Right lobe of liver (tissue), 6 donors: Measurements from ENCODE around the gene RBFOX2. TPM values are rescaled to one million over a fixed set of nuclear protein-coding genes. Genes with fewer than 3 reads are reported as not detected.
"Not testable (repeated sequence)": the region's sequence is repeated elsewhere in the genome, so short reads cannot be mapped to it uniquely, and the experiment has no call there.

ENCODE experiments used
- ATAC-seq, 4 donors: fragments of 200-7000 bp; cut with Tn5 transposase; one replicate each; pipeline ENCODE4 v1.9.1; 2020; ENCODE audit warnings: mild to moderate bottlenecking in 4 of 4, moderate library complexity in 4 of 4
- DNase-seq, 3 donors: peaks; one replicate each; pipeline ENCODE4 v3.0.0-alpha.2; 2020
- H3K27ac ChIP-seq, 3 donors: fragments of 200-600 bp; one replicate each; pipeline ENCODE4 v1.8.0; 2022
- H3K27me3 ChIP-seq, 2 donors: fragments of 200-600 bp; one replicate each; pipeline ENCODE4 v1.8.0; 2022
- H3K36me3 ChIP-seq, 4 donors: fragments of 200-600 bp; sonication (generic) in 1 of 4; one replicate each; pipeline versions ENCODE4 v1.5.1 to v1.8.0; 2017 to 2022; ENCODE audit warnings: control low read depth in 1 of 4
- H3K4me1 ChIP-seq, 4 donors: fragments of 200-600 bp; sonication (generic) in 1 of 4; one replicate each; pipeline versions ENCODE4 v1.5.1 to v1.8.0; 2017 to 2022; ENCODE audit warnings: control low read depth in 1 of 4
- H3K4me3 ChIP-seq, 3 donors: fragments of 200-600 bp; one replicate each; pipeline ENCODE4 v1.8.0; 2022
- H3K9me3 ChIP-seq, 4 donors: fragments of 200-600 bp; sonication (generic) in 1 of 4; one replicate each; pipeline versions ENCODE4 v1.5.1 to v1.8.0; 2017 to 2022; ENCODE audit warnings: control low read depth in 1 of 4
- POLR2A ChIP-seq: fragments of 450-650 bp; IDR thresholded peaks from one replicate; pipeline ENCODE4 v1.6.1; 2017; ENCODE audit warnings: antibody characterized with exemption, mild to moderate bottlenecking
- WGBS: methylation state at CpG from one replicate; pipeline ENCODE4 v1.1.6; 2018; ENCODE audit warnings: low coverage, low lambda C conversion rate; ENCODE audit not compliant: insufficient coverage; ENCODE audit errors: missing lambda C conversion rate; 5-methylcytosine and 5-hydroxymethylcytosine counted together
- intact Hi-C, 2 donors: fragments of 100-400 bp; cut with DNase I; formaldehyde crosslinking; loops; one replicate each; pipeline versions ENCODE4 v1.11.2 to v1.14.1; 2022
- total RNA-seq, 6 experiments: library from RNA; depleted of rRNA in 2 of 6; stranded (reverse); fragments of >200 nt in 2 of 6; fragmentation: NEBNext Ultra II Directional in 3 of 6; extraction: Animal tissue kit (Norgen Biotek cat#: 25700) in 3 of 6; gene quantifications; one replicate each; pipeline versions ENCODE4 v1.1.0 to v1.2.4, GENCODE V29; 2016 to 2023
- TF ChIP-seq, protein P1 (sequence below), 4 donors: fragments of 200-600 bp in 3 of 4; fragments of 450-650 bp in 1 of 4; IDR thresholded peaks; one replicate each; pipeline versions ENCODE4 v1.5.1 to v1.8.0; 2016 to 2022; ENCODE audit warnings: antibody characterized with exemption in 4 of 4, mild to moderate bottlenecking in 2 of 4
- donor health status: DM: no; HTN: yes; CAD: no.
- donor health status: DM: no; HTN: no; CAD: no.
- donor health status: DM: no; HTN: no; CAD: no.
- donor health status: DM: no; HTN: yes; CAD: no.
- donor health status: DM: no; HTN: yes; CAD: no.

RBFOX2 gene
- total RNA-seq, 6 experiments from 2014 or later, result 23.9 to 36.5 (median 29.5) TPM

DNA sequence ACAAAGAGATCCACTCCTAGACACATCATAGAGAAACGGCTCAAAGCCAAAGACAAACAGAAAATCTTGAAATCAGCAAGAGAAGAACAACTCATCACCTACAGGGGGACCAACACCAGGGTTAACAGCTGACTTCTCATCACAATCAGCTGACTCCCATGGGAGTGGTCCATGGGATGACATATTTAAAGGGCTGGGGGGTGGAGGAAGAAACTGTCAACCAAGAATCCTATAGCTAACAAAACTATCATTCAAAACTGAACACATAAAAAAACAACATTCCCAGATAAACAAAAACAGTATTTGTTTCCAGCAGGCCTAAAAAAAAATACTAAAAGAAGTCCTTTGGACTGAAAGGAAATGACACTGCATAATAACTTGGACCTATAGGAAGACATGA, 224.2 kb downstream of the RBFOX2 start:
- Histone ChIP-seq H3K9me3 (no peaks in the 10 kb centered on the region), H3K4me3 (no peak overlapping the region), H3K36me3 (peaks cover 0 to 15% (median 4%) of the 10 kb centered on the region in 4 donors), H3K27me3 (no peaks in the 10 kb centered on the region), H3K27ac (no peak overlapping the region), H3K4me1 (peaks cover 0 to 24% (median 11%) of the 10 kb centered on the region in 4 donors)
- DNase-seq, result no peak
- intact Hi-C loops, result no loop called here
- no peak for ATAC-seq
- no peak for TF ChIP-seq POLR2A
- TF ChIP-seq, protein P1, sequence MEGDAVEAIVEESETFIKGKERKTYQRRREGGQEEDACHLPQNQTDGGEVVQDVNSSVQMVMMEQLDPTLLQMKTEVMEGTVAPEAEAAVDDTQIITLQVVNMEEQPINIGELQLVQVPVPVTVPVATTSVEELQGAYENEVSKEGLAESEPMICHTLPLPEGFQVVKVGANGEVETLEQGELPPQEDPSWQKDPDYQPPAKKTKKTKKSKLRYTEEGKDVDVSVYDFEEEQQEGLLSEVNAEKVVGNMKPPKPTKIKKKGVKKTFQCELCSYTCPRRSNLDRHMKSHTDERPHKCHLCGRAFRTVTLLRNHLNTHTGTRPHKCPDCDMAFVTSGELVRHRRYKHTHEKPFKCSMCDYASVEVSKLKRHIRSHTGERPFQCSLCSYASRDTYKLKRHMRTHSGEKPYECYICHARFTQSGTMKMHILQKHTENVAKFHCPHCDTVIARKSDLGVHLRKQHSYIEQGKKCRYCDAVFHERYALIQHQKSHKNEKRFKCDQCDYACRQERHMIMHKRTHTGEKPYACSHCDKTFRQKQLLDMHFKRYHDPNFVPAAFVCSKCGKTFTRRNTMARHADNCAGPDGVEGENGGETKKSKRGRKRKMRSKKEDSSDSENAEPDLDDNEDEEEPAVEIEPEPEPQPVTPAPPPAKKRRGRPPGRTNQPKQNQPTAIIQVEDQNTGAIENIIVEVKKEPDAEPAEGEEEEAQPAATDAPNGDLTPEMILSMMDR (IDR thresholded peaks at IDR 0.05), result no peak
- no CpG with 5 or more reads among the region's 1 CpG for WGBS

DNA sequence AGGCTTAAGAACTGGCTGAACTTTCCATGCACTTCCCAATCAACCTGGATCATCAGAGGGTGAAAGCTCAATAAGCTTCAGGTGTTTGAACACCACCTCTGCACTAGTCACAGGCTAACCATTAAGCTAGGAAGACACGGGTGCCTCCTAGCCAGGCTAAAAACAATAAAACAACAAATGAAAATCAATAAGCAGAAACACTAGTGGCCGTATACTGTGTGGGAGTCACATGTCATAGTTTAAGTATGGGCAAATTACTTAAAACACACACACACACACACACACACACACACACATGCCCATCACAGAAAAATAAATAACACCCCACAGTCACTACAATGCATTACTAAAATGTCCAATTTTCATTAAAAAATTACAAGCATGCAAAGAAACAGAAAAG, 225.7 kb downstream of the RBFOX2 start:
- Histone ChIP-seq H3K27ac (peak overlapping the region in 1 of 3 donors; percentile 55), H3K36me3 (peaks cover 0 to 4% (median 0%) of the 10 kb centered on the region in 4 donors), H3K4me1 (peaks cover 0 to 21% (median 10%) of the 10 kb centered on the region in 4 donors), H3K27me3 (no peaks in the 10 kb centered on the region), H3K9me3 (no peaks in the 10 kb centered on the region), H3K4me3 (no peak overlapping the region)
- TF ChIP-seq, protein P1 (IDR thresholded peaks at IDR 0.05), result no peak
- TF ChIP-seq POLR2A, result no peak
- WGBS, result 43% methylated on average over 2 of the region's 2 CpGs
- DNase-seq (no peak), ATAC-seq (peak; percentile 87 to 95 (median 90))
- intact Hi-C loops, result no loop called here

DNA sequence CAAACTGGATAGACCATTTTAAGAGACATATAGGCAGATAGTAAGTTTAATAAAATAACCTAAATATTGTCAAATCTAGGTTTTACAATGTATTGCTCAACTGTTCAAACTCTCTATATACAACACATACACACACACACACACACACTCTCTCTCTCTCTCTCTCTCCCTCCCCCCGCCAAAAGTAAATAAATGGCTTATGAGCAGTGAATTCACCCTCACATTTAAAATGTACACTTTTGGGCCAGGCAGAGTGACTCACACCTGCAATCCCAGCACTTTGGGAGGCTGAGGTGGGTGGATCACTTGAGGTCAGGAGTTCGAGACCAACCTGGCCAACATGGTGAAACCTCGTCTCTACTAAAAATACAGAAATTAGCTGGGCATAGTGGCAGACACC, 227.3 kb downstream of the RBFOX2 start:
- intact Hi-C loops, H3K27me3 ChIP-seq, H3K4me3 ChIP-seq, H3K9me3 ChIP-seq, H3K27ac ChIP-seq, DNase-seq, H3K36me3 ChIP-seq: not testable (repeated sequence)
- peaks cover 0 to 21% (median 10%) of the 10 kb centered on the region in 4 donors for H3K4me1 ChIP-seq
- peak in 1 of 4 donors; percentile 33 for ATAC-seq
- 65% methylated on average over 3 of the region's 3 CpGs for WGBS

DNA sequence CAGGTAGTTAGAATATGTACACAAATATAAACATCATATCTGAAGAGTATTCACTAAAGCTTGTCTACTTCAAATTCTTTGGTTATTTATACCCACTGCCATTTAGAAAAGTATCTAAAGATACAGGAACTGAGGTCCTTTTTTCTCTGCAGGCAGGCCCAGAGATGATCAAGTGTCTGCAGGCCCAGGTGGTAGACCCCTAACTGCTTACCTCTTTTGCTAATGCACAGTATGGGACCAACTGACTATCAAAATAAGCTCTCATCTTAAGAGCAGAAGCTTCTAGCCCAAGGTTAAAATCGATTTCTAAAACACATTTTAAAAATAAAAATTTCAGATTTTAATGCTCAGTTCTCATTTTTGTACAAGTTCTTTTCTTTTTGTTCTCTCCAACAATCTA, 229.5 kb downstream of the RBFOX2 start:
- Histone ChIP-seq H3K27me3 (no peaks in the 10 kb centered on the region), H3K36me3 (no peaks in the 10 kb centered on the region), H3K9me3 (no peaks in the 10 kb centered on the region), H3K4me1 (peaks cover 0 to 21% (median 10%) of the 10 kb centered on the region in 4 donors), H3K4me3 (no peak overlapping the region), H3K27ac (no peak overlapping the region)
- ATAC-seq (no peak), DNase-seq (no peak)
- intact Hi-C loops, result no loop called here
- TF ChIP-seq POLR2A, result no peak
- 77% methylated on average over 1 of the region's 1 CpG for WGBS

DNA sequence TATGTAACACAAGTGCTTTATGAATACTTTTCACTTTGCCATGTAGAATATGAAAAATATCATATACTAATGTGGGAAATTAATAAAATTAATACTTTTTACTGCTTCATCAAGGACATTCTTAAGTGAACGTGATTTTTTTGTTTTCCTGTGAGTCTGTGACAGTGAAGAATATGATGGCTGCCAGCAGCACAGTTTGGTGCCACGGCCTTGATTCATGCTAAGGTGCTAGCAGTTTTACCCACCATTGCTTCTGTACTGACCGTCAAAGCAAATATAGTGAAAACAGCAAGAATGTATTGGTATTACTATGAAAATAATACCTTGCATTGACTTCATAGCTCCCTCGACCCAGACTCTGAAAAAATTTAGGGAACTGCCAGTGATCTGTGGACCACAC, 231.2 kb downstream of the RBFOX2 start:
- DNase-seq (no peak), ATAC-seq (no peak)
- Histone ChIP-seq H3K36me3 (no peaks in the 10 kb centered on the region), H3K27me3 (no peaks in the 10 kb centered on the region), H3K4me1 (peaks cover 0 to 11% (median 5%) of the 10 kb centered on the region in 4 donors), H3K4me3 (no peak overlapping the region), H3K27ac (no peak overlapping the region), H3K9me3 (no peaks in the 10 kb centered on the region)
- WGBS, result 90% methylated on average over 4 of the region's 4 CpGs
- intact Hi-C loops, result no loop called here
- TF ChIP-seq, protein P1 (IDR thresholded peaks at IDR 0.05), result no peak
- TF ChIP-seq POLR2A, result no peak

DNA sequence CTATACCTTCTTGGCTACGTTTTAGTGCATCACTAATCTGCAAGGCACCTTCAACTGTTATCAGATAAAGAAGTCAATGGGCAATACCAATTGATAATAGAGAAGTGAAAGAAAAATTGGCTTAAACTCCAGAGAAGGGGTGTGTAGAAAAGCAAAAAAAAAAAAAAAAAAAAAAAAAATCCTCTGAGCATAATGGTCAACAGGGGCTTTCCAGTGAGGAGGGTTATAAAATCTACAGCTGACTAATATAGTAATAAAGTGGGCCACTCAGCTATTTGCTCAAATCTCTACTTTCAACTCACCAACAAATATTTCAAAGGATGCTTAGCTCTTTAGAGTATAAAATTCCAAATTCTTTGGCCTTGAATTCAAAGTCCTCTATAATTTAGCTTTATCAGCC, 233.1 kb downstream of the RBFOX2 start:
- Histone ChIP-seq H3K4me3 (no peak overlapping the region), H3K36me3 (no peaks in the 10 kb centered on the region), H3K9me3 (no peaks in the 10 kb centered on the region), H3K4me1 (peaks cover 0 to 8% (median 2%) of the 10 kb centered on the region in 4 donors), H3K27me3 (no peaks in the 10 kb centered on the region), H3K27ac (no peak overlapping the region)
- WGBS, result 50% methylated on average over 1 of the region's 1 CpG
- TF ChIP-seq, protein P1 (IDR thresholded peaks at IDR 0.05), result no peak
- TF ChIP-seq POLR2A, result no peak
- ATAC-seq, result no peak
- DNase-seq, result no peak
- intact Hi-C loops, result no loop called here
